PC-3 (cell line): Measurements from ENCODE around the gene DAB1. TPM values are rescaled to one million over a fixed set of nuclear protein-coding genes. Genes with fewer than 3 reads are reported as not detected.

ENCODE experiments used
- ATAC-seq: fragments of 200-7000 bp; cut with Tn5 transposase; 2 replicates; pipeline ENCODE4 v1.9.1; 2020; ENCODE audit warnings: mild to moderate bottlenecking, moderate library complexity
- BruUV-seq: library from RNA; stranded (reverse); fragments of 400-500 nt; replicated peaks from 2 replicates; lab custom pipeline; 2021; lab: Mats Ljungman, UMichigan
- CTCF ChIA-PET: fragments of 300-600 bp; sonication (Branson Sonifier 250); formaldehyde crosslinking; loops from one replicate; lab custom pipeline; 2022; ENCODE audit warnings: antibody characterized with exemption; lab: Charles Lee
- POLR2A ChIA-PET: fragments of 300-600 bp; sonication (Branson Sonifier 250); formaldehyde crosslinking; loops from one replicate; lab custom pipeline; 2022; ENCODE audit warnings: antibody characterized with exemption; ENCODE audit not compliant: unreplicated experiment; lab: Charles Lee
- DNase-seq: peaks from one replicate; pipeline ENCODE4 v3.0.0-alpha.2; 2015
- H2AFZ ChIP-seq: fragments of 300-600 bp; sonication (generic); 2 replicates; pipeline ENCODE4 v1.6.0; 2016; ENCODE audit warnings: antibody characterized with exemption, low read length
- H3F3A ChIP-seq: fragments of 300-600 bp; sonication (generic); one replicate; pipeline ENCODE4 v1.6.0; 2017; ENCODE audit warnings: antibody characterized with exemption, low read length, control low read depth, mild to moderate bottlenecking; ENCODE audit not compliant: unreplicated experiment
- H3K27ac ChIP-seq: fragments of 300-600 bp; sonication (generic); 2 replicates; pipeline ENCODE4 v1.5.1; 2016; ENCODE audit warnings: mild to moderate bottlenecking, low read length
- H3K27me3 ChIP-seq: fragments of 300-600 bp; sonication (generic); 2 replicates; pipeline ENCODE4 v1.6.1; 2016; ENCODE audit warnings: low read length, mixed read lengths
- H3K36me3 ChIP-seq: fragments of 300-600 bp; sonication (generic); 2 replicates; pipeline ENCODE4 v1.6.1; 2016; ENCODE audit warnings: low read depth, mixed run types, low read length, mixed read lengths
- H3K4me1 ChIP-seq: fragments of 300-600 bp; sonication (generic); 2 replicates; pipeline ENCODE4 v1.5.1; 2016; ENCODE audit warnings: low read length; ENCODE audit not compliant: insufficient read depth
- H3K4me2 ChIP-seq: fragments of 300-600 bp; sonication (generic); 2 replicates; pipeline ENCODE4 v1.6.0; 2016; ENCODE audit warnings: low read length
- H3K4me3 ChIP-seq: fragments of 300-600 bp; sonication (generic); 2 replicates; pipeline ENCODE4 v1.5.1; 2016; ENCODE audit warnings: mild to moderate bottlenecking, low read length, mixed read lengths
- H3K79me2 ChIP-seq: fragments of 300-600 bp; sonication (generic); 2 replicates; pipeline ENCODE4 v1.6.1; 2017; ENCODE audit warnings: low read length, mixed read lengths
- H3K9ac ChIP-seq: fragments of 300-600 bp; sonication (generic); 2 replicates; pipeline ENCODE4 v1.6.0; 2016; ENCODE audit warnings: mild to moderate bottlenecking, low read length
- H3K9me2 ChIP-seq: fragments of 300-600 bp; sonication (generic); replicated peaks from 2 replicates; pipeline ENCODE4 v1.6.1; 2016; ENCODE audit warnings: mixed run types, low read length, mixed read lengths
- H3K9me3 ChIP-seq: fragments of 300-600 bp; sonication (generic); 2 replicates; pipeline ENCODE4 v1.6.1; 2016; ENCODE audit warnings: low read length, mixed read lengths
- H4K20me1 ChIP-seq: fragments of 300-600 bp; sonication (generic); 2 replicates; pipeline ENCODE4 v1.6.1; 2016; ENCODE audit warnings: low read length, mixed read lengths
- EZH2 ChIP-seq: fragments of 300-600 bp; sonication (generic); IDR thresholded peaks from one replicate; pipeline ENCODE4 v1.6.1; 2017; ENCODE audit warnings: antibody characterized with exemption, mild to moderate bottlenecking, low read length; ENCODE audit not compliant: unreplicated experiment
- EZH2phosphoT487 ChIP-seq: fragments of 300-600 bp; sonication (generic); IDR thresholded peaks from 2 replicates; pipeline ENCODE4 v1.6.1; 2018; ENCODE audit warnings: mild to moderate bottlenecking, antibody characterized with exemption, low read length, borderline replicate concordance
- intact Hi-C: fragments of 100-400 bp; cut with micrococcal nuclease; formaldehyde crosslinking; loops from 2 replicates; pipeline ENCODE4 v1.9.0; 2023
- total RNA-seq: library from RNA; depleted of rRNA; stranded (reverse); fragments of >200 nt; gene quantifications from 2 replicates; pipeline ENCODE4 v1.2.3, GENCODE V29; 2014
- TF ChIP-seq, protein P1 (sequence below): fragments of 300-600 bp; sonication (generic); conservative IDR thresholded peaks from 2 replicates; pipeline ENCODE4 v1.5.1; 2017; ENCODE audit warnings: antibody characterized with exemption, low read depth, mild to moderate bottlenecking, low read length

DAB1 gene
- total RNA-seq, 1 experiment from 2014 or later, result not detected

DNA sequence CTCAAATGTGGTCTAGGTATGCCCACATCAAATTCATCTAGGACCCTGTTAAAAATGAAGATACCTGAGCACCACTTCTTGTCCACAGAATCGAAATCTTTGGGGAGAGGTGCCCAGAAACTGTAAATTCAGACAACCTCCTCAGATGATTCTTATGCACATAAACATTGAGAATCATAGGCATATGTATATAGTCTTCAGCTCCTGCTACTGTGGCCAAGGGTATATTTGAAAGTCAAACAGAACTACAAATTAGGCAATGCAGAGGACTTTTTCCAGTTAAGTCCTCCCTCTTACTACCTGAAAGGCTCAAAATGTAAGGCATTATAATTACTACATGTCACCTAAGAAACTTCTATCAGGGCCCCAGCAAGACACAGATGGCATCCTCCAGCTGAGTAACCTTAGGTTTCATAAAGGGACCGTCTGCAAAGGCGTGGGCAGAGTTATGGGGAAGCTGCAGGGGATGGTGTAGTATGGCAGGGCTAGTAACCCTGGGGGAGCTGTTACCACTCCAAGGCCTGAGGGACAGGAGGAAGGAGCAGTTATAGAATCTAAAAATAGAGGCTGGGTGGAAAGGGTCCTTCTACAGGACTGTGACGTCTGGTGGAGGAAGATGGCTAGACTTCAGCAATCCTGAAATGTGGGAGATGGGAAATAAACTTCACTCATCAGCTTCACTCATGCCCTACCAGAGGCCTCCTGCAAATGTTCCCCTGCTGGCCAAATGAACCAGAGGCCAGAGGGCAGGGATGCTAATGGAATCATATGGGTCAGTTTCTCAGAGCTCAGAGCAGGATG, 46.3 kb downstream of the DAB1 start:
- TF ChIP-seq, protein P1, sequence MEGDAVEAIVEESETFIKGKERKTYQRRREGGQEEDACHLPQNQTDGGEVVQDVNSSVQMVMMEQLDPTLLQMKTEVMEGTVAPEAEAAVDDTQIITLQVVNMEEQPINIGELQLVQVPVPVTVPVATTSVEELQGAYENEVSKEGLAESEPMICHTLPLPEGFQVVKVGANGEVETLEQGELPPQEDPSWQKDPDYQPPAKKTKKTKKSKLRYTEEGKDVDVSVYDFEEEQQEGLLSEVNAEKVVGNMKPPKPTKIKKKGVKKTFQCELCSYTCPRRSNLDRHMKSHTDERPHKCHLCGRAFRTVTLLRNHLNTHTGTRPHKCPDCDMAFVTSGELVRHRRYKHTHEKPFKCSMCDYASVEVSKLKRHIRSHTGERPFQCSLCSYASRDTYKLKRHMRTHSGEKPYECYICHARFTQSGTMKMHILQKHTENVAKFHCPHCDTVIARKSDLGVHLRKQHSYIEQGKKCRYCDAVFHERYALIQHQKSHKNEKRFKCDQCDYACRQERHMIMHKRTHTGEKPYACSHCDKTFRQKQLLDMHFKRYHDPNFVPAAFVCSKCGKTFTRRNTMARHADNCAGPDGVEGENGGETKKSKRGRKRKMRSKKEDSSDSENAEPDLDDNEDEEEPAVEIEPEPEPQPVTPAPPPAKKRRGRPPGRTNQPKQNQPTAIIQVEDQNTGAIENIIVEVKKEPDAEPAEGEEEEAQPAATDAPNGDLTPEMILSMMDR, result no peak
- TF ChIP-seq EZH2phosphoT487, result no peak
- TF ChIP-seq EZH2, result no peak
- intact Hi-C loops, result no loop called here
- ATAC-seq (no peak), DNase-seq (no peak)
- no peaks in the 10 kb centered on the region for H3K4me1 ChIP-seq
- no peaks in the 10 kb centered on the region for H3K79me2 ChIP-seq
- BruUV-seq, result no TSS peak
- H3K36me3 ChIP-seq, result no peaks in the 10 kb centered on the region
- H3K9ac ChIP-seq, result no peak overlapping the region
- ChIA-PET POLR2A (no interaction called here), CTCF (no interaction called here)
- no peak overlapping the region for H2AFZ ChIP-seq
- H3K27me3 ChIP-seq, result no peaks in the 10 kb centered on the region
- no peak overlapping the region for H3K4me3 ChIP-seq
- no peaks in the 10 kb centered on the region for H3K9me3 ChIP-seq
- no peak overlapping the region for H3K4me2 ChIP-seq
- no peaks in the 10 kb centered on the region for H3K9me2 ChIP-seq
- no peaks in the 10 kb centered on the region for H3F3A ChIP-seq
- H4K20me1 ChIP-seq, result no peaks in the 10 kb centered on the region
- H3K27ac ChIP-seq, result no peak overlapping the region

DNA sequence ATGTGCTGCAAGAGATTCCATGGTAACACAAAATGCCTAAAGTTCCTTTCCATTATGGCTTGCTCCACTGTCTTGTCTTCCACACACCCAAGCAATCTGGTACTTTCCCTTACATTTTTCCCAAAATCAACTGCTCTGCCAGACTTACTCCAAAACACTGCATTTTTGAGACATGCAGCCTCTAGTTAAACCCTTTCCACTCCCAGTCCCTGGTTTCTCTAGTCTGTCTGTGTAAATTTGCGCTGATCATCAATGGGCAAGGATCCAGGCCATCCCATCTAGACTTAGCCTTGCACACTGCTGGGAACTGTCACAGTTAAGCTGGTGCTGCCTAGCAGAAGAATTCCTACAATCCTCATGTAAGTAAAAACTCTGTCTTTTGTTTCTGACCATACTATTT, 47.8 kb downstream of the DAB1 start:
- H3K36me3 ChIP-seq, result no peaks in the 10 kb centered on the region
- DNase-seq (no peak), ATAC-seq (no peak)
- H3K9ac ChIP-seq, result no peak overlapping the region
- TF ChIP-seq, protein P1, result no peak
- TF ChIP-seq EZH2phosphoT487 (no peak), EZH2 (no peak)
- no peak overlapping the region for H2AFZ ChIP-seq
- CTCF ChIA-PET, result no interaction called here
- POLR2A ChIA-PET, result no interaction called here
- no peaks in the 10 kb centered on the region for H3K9me2 ChIP-seq
- H3K4me2 ChIP-seq, result no peak overlapping the region
- H3K79me2 ChIP-seq, result no peaks in the 10 kb centered on the region
- H4K20me1 ChIP-seq, result no peaks in the 10 kb centered on the region
- H3K4me3 ChIP-seq, result no peak overlapping the region
- no peak overlapping the region for H3K27ac ChIP-seq
- no peaks in the 10 kb centered on the region for H3K27me3 ChIP-seq
- no peaks in the 10 kb centered on the region for H3F3A ChIP-seq
- intact Hi-C loops, result no loop called here
- no peaks in the 10 kb centered on the region for H3K4me1 ChIP-seq
- H3K9me3 ChIP-seq, result no peaks in the 10 kb centered on the region
- no TSS peak for BruUV-seq

DNA sequence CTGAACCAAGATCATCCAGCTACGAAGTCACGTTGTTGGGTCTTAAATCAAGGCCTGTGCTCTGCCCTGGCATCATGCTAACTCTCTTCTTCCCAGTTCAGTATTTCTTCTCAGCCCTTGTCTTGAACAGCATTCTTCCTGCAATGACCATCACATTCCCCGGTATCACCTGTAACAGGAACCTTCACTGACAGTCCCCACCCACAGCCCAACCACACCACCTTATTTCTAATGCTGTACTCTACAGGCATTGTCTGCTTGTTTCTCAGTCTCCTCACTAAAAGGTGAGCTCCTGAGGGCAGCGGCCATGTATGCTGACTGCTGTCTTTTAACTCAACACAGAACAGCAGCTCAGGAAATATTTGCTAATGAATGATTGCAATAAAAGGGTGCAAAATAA, 54.0 kb downstream of the DAB1 start:
- POLR2A ChIA-PET, result no interaction called here
- Histone ChIP-seq H3K4me1 (no peaks in the 10 kb centered on the region), H3K27ac (no peak overlapping the region), H3K9me3 (no peaks in the 10 kb centered on the region), H3K9me2 (no peaks in the 10 kb centered on the region), H3K4me3 (no peak overlapping the region), H3K4me2 (no peak overlapping the region), H4K20me1 (no peaks in the 10 kb centered on the region), H3K9ac (no peak overlapping the region), H3K36me3 (no peaks in the 10 kb centered on the region), H3K79me2 (no peaks in the 10 kb centered on the region), H3K27me3 (no peaks in the 10 kb centered on the region), H3F3A (no peaks in the 10 kb centered on the region), H2AFZ (no peak overlapping the region)
- no peak for TF ChIP-seq EZH2
- no peak for TF ChIP-seq EZH2phosphoT487
- TF ChIP-seq, protein P1, result no peak
- BruUV-seq, result no TSS peak
- CTCF ChIA-PET, result no interaction called here
- no peak for ATAC-seq
- intact Hi-C loops, result no loop called here
- no peak for DNase-seq
